ENCODE results near the gene FAM174C.

Gene FAM174C

DNA sequence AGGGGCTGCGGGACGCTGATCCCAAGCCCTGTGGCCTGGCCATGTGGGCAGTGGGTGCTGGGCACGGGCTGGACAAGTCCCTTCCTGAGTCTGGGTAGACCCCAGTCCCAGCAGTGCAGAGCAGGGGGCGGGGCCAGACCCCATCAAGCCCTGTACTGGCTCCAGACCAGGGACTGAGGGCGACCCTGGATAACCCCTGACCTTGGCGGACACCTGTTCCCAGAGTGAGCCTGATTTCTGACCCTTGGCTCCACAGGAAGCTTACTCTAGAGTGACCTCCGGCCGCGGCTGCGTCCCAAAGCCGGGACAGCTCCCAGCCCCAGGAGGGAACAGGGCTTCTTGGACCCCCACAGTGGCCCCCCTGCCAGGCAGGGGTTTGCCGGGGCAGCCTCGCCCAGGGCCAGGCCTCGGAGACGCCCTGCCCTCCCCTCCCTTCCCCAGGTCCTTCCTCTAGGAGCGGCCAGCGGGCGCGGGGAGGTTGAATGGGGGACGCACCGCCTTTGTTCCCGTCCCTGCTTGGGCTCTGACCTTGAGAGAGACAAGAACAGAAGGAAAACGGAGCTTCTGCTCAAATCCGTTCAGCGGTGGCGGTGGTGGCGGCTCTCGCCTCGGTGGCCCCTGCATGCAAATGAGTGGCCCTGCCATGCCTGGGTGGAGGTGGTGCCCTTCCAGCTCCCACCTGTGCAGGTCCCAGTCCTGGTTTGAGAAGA, 8.0 kb downstream of the FAM174C start:
- H3K27ac ChIP-seq, result no peak overlapping the region
- DNase-seq (ENCODE audit: low read depth, low spot score), result no peak

- no peak overlapping the region for H3K27ac ChIP-seq
- DNase-seq (ENCODE audit: low read depth, low spot score), result no peak
Observed at GRCh38 chr19:1283917-1284292, 8.6 kb downstream of the FAM174C start.

DNA sequence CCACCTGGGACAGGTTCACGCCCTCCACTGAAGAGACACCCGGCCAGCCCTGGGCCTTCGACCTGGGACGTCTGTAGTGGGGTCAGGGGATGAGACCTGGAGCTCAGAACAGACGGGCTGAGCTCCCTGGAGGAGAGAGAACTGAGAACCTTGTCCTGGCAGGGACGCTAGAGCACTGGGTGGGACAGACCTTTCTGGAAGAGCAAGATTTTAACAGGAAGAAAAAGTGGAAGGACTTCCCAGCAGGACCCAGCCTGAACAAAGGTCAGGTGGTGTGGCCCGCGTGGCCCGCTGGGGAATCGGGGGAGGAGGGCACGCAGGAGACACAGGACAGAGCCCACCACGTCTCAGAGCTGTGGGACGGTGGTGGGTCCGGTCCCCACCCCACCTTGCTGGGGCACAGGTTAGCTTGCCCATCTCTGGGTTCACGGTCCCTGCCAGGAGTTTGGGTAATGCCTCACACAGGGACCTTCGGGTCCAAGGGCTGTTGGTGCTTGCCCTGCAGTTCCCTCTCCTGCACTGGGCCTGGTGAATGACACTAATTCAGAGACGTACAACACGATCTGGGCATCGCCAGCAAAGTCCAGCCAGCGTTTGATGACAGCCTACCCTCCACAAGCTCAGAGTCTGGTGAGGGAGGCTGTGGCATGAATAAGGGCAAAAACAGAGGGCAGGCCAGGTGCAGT, 9.1 kb downstream of the FAM174C start:
- H3K27ac ChIP-seq, result no peak overlapping the region
- DNase-seq (ENCODE audit: low read depth, low spot score), result no peak

DNA sequence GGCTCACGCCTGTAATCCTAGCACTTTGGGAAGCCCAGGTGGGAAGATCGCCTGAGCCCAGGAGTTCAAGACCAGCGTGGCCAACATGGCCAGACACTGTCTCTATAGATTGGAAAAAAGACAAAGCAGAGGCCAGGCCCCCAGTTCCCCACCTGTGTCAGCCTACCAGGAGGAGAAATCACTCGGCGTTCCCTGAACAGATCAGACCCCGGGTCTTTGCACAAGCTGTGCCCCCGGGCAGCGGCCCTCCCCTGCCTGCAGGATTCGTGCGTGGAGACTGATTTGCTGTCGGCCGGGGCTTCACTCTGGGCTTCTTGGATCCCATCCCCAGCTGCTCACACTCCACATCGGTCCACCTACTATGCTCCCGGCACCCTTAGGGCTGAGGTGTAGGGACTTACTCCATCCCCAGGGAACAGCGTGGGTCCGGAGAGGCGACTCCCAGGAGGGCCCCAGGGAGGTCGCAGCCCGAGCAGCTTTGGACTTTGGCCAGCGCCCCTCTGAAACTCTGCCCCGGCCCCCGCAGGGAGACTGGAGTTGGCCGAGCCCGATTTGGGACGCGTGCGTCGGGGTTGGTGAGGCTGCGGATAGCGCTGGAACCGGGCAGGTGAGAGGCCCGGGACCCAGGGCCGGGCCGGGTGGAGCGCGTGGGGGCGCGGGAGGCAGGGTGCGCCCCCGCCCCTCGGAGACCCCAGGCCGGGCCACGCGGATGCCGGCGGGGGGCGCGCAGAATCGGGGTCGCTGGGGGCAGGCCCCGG, 9.8 kb downstream of the FAM174C start:
- H3K27ac ChIP-seq, result no peak overlapping the region
- DNase-seq (ENCODE audit: low read depth, low spot score), result no peak

- no peak for DNase-seq (ENCODE audit: low read depth, low spot score)
- H3K27ac ChIP-seq, result no peak within 1 kb of the TSS
Observed at GRCh38 chr19:1285737-1286360, 10.5 kb downstream of the FAM174C start, which contains the start of gene EFNA2. EFNA2 (plus strand) TSS chr19:1285873; CDS start chr19:1286169, 296 bp downstream.

DNA sequence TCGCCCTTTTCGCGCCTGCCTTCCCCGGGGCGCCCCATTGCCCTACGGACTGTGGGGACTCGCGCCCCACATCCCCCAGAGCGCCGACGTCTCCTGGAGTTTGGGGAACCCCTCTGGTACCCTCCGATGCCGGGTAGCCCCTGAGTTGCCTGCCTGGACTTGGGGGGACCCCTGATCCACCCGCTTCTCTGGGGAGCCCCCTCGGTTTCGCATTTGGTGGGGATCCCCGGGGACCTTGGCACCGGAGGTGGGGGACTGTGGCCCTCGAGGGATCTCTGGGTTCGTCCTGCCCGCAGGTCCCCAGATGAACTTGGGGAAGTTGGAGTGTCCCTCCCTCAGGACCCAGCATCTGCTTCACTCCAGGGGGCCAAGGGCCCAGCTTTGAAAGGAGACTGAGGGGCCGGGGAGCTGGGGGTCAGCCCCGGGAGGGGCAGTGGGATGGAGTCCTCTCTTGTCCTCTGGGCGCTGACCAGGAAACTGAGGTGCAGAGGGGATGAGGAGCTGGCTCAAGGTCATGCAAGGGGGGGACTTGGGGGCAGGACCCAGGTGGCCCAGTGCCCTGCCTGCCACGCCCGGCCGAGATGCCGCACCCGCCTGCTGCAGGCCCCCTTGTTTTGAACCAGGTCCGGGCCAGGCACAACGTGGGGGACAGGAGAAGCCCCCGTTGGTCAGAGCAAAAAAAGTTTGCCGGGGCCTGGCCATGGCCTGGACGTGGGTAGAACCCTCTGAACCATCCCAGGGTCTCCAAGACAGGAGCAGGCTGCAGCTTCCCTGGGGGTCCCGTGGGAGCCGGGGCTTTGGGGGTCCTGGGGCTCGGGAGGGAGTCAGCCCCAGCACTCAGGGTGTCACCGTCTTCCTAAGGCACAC, 11.4 kb downstream of the FAM174C start:
- DNase-seq (ENCODE audit: low read depth, low spot score), result no peak
- no peak overlapping the region for H3K27ac ChIP-seq

GRCh38 chr19:1287354-1288225, 12.3 kb downstream of the FAM174C start:
- no peak overlapping the region for H3K27ac ChIP-seq
- no peak for DNase-seq (ENCODE audit: low read depth, low spot score)

- no peak overlapping the region for H3K27ac ChIP-seq
- no peak for DNase-seq (ENCODE audit: low read depth, low spot score)
Observed at GRCh38 chr19:1288226-1288612, 12.9 kb downstream of the FAM174C start.

- no peak overlapping the region for H3K27ac ChIP-seq
- DNase-seq (ENCODE audit: low read depth, low spot score), result no peak
Observed at GRCh38 chr19:1288833-1289685, 13.7 kb downstream of the FAM174C start.

- DNase-seq (ENCODE audit: low read depth, low spot score), result no peak
- H3K27ac ChIP-seq, result no peak overlapping the region
Observed at GRCh38 chr19:1289686-1290025, 14.3 kb downstream of the FAM174C start.

GRCh38 chr19:1290196-1290702, 14.9 kb downstream of the FAM174C start:
- DNase-seq (ENCODE audit: low read depth, low spot score), result no peak
- no peak overlapping the region for H3K27ac ChIP-seq

DNA sequence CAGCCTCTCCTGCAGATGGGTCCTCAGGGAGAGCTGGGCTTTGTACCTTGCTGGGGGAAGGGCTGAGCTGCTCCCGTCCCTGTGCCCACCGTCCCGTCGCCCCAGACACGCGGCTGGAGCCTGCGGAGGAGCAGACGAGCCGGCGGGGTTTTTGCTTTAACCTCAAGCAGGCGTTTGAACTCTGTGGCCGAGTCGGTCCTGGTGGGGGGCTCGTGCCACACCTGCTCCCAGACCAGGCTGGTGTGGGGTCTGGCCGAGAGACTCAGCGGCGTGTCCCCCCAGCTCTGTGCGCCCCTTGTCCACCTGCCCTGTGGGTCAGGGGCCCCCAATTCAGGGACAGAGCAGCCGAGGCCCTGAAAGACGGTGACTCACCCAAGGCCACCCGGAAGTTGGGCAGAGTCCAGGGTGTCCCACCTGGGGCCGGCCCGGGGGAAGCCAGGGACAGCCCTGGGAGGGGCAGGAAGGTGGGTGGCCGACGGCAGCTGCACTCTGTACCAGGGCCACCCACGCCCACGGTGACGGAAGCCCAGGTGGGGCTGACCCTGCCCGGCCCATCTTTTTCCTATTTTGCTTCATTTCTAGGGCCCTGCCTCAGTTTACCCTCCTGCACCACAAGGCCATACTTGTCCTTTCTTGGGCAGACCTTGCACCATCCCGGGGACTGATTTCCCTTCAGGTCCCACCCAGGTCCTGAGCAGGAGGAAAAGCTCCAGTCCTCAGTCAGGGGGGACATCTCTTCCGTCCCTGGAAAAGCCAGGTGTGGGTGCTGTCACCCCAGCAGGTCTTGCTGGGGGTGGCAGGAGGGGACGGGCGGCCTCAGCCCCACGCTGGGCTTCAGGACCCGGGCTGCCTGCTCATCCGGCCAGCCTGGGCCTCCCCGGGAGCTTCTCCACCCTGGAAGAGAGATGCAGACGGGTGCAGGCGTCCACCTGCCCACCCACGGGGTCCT, 15.6 kb downstream of the FAM174C start:
- no peak overlapping the region for H3K27ac ChIP-seq
- DNase-seq (ENCODE audit: low read depth, low spot score), result no peak

DNA sequence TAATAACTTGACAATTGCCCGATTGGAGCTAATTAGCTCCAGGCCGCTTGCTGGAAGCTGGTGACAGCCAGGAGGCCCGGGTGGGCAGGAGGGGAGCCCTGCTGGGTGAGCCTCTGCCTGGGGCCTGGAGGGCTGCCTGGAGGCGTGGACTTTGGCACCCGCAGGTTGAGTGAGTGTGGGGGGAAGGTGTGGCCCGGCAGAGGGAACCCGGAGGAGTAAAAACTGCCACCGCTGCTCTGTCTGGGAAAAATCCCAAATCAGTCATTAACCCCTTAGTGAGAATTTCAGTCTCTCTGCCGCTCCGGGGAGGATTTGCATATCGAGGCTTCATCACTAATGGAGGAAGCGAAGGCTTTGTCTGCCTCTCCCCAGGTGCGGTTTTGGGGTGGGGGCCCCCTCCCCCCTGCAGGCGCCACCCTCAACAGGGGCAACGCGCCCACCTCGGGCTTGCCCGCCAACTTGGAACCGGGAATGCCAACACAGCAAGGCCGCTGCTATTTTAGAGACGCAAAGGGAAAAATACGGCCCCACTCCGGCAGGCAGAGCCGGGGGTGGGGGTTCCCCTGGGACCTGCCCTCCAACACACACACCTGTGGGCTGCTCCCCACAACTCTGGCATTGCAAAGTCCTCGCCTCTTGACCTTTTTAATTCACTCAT, 16.6 kb downstream of the FAM174C start:
- no peak overlapping the region for H3K27ac ChIP-seq
- DNase-seq (ENCODE audit: low read depth, low spot score), result no peak

- no peak for DNase-seq (ENCODE audit: low read depth, low spot score)
- H3K27ac ChIP-seq, result no peak overlapping the region
Observed at GRCh38 chr19:1292419-1293151, 17.3 kb downstream of the FAM174C start.

- DNase-seq (ENCODE audit: low read depth, low spot score), result no peak
- H3K27ac ChIP-seq, result no peak overlapping the region
Observed at GRCh38 chr19:1293782-1294604, 18.7 kb downstream of the FAM174C start.
